Ishikawa (cell line): ENCODE data around the gene RAB28.

Experiments used
- CEBPB ChIP-seq: IDR thresholded peaks from 2 replicates; pipeline ENCODE4 v1.6.1; 2012
- EGR1 ChIP-seq: IDR thresholded peaks from 2 replicates; pipeline ENCODE4 v1.6.1; 2012
- EP300 ChIP-seq: IDR thresholded peaks from 2 replicates; pipeline ENCODE4 v1.6.1; 2012; ENCODE audit warnings: borderline replicate concordance
- FOXM1 ChIP-seq: IDR thresholded peaks from 2 replicates; pipeline ENCODE4 v1.6.1; 2012; ENCODE audit warnings: low read depth, borderline replicate concordance
- RAD21 ChIP-seq: IDR thresholded peaks from 2 replicates; pipeline ENCODE4 v1.6.1; 2012; ENCODE audit warnings: low read depth
- REST ChIP-seq: IDR thresholded peaks from 2 replicates; pipeline ENCODE4 v1.6.1; 2012; ENCODE audit warnings: low read depth, mild to moderate bottlenecking
- TCF12 ChIP-seq: IDR thresholded peaks from 2 replicates; pipeline ENCODE4 v1.6.1; 2012; ENCODE audit warnings: low read depth
- YY1 ChIP-seq: IDR thresholded peaks from 2 replicates; pipeline ENCODE4 v1.6.1; 2012; ENCODE audit warnings: low read depth
- TF ChIP-seq, protein P1 (sequence below): IDR thresholded peaks from 2 replicates; pipeline ENCODE4 v1.6.1; 2012
- TF ChIP-seq, protein P2 (sequence below): IDR thresholded peaks from 2 replicates; pipeline ENCODE4 v1.6.1; 2012

DNA sequence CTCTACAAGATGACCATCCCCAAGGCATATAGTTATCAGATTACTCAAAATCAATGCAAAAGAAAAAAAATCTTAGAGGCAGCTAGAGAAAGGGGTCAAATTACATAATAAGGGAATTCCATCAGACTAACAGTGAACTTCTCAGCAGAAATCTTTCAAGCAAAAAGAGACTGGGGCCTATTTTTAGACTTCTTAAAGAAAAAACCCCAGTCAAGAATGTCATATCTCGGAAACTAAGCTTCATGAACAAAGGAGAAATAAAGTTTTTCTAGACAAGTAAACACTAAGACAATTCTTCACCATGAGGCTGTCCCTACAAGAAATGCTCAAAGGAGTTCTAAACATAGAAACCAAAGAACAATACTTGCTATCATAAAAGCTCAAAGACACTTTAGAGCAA is 51.7 kb downstream of the RAB28 start:
- TF ChIP-seq RAD21 (no peak), CEBPB (no peak), REST (no peak), YY1 (no peak), TCF12 (no peak), EP300 (no peak), EGR1 (no peak), FOXM1 (no peak)
- TF ChIP-seq, protein P1, sequence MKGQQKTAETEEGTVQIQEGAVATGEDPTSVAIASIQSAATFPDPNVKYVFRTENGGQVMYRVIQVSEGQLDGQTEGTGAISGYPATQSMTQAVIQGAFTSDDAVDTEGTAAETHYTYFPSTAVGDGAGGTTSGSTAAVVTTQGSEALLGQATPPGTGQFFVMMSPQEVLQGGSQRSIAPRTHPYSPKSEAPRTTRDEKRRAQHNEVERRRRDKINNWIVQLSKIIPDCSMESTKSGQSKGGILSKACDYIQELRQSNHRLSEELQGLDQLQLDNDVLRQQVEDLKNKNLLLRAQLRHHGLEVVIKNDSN = no peak
- TF ChIP-seq, protein P2, sequence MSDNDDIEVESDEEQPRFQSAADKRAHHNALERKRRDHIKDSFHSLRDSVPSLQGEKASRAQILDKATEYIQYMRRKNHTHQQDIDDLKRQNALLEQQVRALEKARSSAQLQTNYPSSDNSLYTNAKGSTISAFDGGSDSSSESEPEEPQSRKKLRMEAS = no peak
